Activated naive CD8-positive, alpha-beta T cell treated with anti-CD3 and anti-CD28 coated beads, Interleukin-2, amount 50 U/mL, for 16 hours (primary cell): ENCODE results near the gene UBE2G2.

Source experiments
- DNase-seq: peaks from one replicate; pipeline ENCODE4 v3.0.0-alpha.2; 2020; ENCODE audit warnings: low read depth, low spot score

Gene UBE2G2

DNA sequence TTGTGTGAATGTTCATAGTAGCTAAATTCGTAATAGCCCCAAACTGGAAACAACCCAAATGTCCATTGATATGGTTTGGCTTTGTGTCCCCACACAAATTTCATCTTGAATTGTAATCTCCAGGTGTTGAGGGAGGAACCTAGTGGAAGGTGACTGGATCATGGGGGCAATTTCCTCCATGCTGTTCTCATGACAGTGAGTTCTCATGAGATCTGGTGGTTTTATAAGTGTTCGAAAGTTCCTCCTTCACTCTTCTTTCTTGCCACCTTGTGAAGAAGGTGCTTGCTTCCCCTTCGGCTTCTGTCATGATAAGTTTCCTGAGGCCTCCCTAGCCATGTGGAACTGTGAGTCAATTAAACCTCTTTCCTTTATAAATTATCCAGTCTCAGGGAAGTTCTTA, 11.3 kb downstream of the UBE2G2 start:
- no peak for DNase-seq

DNA sequence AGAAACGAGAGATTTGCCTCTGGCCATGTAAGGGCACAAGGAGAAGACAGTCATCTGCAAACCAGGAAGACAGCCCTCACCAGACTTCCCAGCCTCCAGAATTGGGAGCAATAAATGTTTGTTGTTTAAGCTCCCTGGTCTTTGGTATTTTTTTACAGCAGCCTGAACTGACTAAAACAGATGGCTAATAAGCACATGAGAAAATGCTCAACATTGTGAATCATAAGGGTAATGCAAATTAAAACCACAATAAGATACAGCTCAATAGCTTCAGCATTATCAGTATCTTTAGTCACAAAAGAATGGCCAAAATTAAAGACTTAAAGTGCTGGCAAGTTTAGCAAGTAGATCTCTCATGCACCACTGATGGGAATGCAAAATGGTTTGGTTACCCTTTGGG, 11.7 kb downstream of the UBE2G2 start:
- DNase-seq: no peak

DNA sequence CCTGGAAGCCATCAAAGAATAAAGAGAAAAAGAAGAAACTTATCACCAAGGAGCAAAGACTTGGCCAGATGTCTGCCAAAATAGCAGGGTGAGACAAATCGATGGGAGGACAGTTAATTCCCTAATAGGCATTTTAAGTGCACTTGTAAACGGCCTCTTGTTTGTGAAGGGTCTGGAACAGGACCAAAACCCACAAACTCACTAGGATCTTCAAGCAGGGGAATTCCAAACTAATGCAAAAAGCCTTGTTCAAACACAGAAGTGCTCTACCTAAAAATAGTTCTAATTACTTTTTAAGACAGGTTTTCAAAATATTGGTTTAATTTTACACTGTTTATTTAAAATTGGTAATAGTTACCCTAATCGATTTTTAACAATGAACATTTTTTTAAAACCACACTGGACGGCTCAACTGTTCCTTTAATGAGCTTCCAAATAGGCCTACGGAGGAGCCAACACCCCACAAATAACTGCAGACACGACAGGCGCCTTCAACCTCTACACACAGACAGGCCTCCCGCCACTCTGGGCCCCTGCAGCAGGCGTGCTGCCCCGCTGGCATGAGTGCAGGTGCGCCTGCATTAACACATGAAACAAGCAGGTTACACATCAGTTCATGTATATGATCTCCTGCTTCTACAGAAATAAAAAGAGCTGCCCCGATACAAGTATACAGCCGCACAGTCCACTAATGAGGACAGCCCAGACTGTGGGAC, 15.8 kb downstream of the UBE2G2 start:
- DNase-seq: no peak

DNA sequence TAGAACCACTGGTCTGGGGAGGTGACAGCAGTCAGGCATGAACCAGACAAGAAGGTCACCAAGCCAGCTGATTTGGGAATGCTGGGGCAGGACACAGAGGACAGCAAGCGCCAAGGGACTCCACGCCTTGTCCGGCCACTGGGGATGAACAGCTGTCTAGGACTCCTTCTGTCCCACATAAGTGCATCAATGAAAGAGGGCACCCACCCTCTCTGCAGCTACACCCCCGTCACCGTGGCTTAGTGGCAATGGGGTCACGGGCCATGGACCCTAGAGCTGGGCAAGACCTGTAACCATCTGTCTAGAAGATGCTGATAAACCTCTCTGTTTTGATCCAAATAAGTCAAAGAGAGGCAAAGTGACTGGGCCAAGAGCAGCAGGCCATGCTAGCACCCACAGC, 16.8 kb downstream of the UBE2G2 start:
- DNase-seq: no peak

DNA sequence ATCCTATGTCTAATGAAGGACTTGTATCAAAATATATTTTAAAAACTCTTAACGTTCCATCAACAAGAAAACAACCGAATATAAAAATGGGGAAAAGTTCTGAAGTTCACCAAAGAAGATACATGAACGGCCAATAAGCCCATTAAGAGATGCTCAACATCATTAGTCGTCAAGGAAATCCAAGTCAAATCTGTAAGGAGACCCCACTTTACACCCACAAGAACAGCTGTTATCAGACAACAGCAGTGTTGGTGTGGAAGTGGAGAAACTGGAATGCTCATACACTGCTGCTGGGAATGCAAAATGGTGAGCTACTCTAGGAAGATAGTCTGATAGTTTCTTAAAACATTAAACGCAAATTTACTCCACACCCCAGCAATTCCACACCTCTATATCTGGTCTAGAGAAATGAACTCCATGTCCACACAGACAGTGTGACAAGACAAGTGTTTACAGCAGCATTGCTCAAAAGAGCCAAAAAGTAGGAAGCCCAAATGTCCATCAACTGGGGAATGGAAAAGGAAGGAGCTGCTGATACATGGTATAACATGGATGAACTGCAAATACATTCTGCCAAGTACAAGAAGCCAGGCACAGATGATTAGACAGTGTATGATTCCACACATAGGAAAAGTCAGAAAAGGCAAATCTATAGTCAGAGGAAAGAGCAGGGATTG, 18.5 kb downstream of the UBE2G2 start:
- no peak for DNase-seq

DNA sequence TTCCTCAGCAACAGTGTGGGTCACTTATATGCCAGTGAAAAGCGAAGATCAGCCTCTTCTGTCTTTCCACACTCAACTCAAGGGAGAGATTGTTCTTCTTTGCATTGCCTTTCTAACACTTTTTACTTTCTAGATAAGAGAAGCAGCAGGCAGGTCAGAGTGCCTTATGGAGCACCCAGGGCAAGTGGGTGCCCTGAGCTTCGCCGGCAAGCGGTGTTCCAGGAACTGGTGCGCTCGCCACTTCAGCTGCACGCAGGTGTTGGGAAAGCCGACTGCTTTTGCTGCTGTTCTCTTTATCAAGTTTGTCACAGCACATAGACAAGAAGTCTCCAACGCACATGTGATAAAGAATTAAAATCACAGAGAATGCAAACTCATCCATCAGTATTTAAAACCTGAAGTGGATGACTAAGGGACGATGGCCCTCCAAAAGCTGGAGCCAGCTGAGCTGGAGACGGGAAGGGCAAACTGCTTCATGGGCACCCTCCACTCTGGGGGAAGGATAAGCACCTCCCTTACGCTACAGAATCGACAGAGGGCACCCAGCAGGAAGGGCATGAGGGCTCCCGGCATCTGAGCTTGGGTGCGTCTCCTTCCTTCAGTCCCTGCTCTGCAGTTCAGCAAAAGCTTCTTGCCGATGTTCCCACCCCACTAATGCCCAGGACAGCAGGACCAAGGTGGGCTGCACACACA, 20.7 kb downstream of the UBE2G2 start:
- no peak for DNase-seq

DNA sequence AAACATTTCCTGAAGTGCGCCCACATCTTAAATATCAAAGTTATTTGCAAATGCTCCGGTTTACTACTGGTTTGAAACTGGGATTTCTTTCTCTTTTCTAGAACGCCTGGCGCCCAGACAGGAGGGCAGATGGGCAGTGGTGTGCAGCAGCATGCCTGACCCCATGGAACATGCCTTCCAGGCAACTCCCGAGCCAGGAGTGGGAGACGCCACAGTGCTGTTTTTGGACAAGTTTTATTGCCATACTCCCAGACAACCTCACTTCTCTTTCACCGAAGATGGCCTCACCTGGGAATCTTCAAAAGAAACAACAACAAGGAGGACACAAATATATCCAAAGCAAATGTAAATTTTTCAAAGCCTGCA, 21.5 kb downstream of the UBE2G2 start:
- DNase-seq: no peak

DNA sequence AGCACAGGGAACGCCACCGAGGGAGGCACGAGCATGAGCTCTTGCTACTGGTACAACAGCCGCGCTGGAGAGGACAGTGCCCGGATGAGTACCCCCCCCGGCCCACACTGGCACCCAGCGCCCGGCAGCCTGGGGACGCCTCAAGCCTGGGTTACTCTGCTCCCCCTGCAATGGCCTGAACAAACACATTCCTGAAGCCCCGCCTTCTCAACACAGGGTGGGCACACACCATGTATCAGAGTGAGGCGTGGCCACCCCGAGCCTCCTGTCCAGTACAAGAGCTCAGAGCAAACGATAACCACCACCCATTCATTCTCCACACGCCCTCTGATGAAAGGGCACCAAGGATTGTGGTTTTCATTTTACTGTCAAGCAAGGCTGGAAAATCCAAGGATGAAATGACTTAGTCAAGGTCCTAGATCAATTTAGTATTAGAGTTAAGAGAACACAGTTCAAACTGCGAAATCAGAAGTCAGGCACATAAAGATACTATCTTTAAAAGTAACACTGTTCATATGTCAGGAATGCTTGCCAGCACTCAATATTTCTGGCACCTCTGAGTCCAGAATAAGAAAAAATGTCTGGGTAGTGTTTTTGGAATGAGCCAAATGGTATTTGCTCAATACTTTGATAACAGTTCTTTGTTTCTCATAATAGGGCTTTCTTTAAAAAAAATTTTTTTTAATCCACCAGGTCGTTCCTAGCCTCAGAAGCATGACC, 22.0 kb downstream of the UBE2G2 start:
- no peak for DNase-seq

DNA sequence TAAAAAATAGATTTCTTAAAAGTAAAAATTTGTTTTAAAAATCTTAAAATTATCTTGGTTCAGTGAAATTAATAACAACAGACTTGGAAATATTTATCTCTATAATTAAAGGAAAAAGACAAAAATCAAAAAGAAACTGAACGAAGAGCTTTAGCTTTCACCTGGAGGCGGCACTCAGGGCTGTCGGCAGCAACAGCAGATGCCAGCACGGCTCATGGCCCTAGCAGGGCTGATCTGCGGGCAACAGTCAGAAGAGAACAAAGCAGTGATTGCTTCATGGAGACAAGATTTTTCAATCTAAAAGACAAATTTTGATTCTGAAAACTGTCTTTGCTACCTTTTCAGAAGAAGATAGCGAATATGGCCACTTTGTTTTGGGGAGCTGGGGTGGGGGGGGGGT, 22.6 kb downstream of the UBE2G2 start:
- no peak for DNase-seq

DNA sequence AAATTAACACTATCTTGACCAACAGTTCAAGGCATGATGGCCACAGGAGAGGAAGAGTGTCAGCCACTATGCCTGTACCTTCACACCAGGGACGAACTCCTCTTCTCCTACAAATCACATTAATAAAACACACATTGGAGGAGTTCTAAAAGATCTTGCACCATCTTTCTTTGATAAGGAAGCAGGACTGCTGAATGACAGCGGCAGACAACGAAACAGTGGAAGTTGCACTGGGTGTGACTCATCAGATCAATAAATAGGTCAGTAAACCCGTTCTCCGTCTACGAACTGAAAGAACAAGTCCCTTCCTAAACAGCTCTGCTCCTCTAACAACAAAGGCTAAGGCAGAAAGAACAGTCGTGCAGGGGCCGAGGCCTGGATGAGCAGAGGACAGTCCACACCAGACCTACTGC, 23.1 kb downstream of the UBE2G2 start:
- no peak for DNase-seq

DNA sequence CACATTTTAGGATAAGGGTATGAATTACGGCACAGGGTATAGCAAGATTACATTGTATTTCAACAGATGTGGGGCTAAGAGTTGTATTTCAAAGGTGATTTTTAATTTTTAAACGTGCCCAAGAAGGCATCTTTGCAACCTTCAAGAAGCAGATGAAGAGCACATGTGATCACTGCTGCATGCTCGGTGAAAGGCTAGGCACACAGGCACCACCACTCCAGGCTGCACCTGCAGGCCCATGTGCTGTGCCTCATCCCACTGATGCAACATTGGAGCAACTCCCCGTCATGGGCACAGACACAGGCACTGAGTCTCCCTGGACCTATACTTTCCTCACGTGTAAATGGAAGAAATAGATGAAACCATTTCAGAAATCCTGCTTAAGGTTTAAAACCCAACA, 23.5 kb downstream of the UBE2G2 start:
- no peak for DNase-seq

DNA sequence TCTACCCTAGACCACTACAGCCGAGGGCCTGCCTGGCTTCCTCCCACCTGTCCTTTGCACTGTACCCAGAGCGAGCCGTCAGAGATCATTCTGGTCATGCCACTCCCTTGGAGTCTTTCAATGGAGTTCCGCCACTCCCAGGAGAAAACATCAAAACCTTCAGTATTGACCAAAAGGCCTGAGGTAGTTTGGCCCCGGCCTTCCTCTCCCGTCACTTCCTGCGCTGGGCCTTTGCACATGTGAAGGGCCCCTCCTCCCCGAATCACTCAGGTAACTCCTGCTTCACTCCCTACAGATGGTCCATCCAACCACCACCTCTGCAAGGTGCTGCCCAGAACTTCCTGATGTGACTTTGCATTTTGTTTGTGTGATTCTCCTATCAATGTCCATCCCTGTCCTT, 26.6 kb downstream of the UBE2G2 start:
- DNase-seq: no peak

DNA sequence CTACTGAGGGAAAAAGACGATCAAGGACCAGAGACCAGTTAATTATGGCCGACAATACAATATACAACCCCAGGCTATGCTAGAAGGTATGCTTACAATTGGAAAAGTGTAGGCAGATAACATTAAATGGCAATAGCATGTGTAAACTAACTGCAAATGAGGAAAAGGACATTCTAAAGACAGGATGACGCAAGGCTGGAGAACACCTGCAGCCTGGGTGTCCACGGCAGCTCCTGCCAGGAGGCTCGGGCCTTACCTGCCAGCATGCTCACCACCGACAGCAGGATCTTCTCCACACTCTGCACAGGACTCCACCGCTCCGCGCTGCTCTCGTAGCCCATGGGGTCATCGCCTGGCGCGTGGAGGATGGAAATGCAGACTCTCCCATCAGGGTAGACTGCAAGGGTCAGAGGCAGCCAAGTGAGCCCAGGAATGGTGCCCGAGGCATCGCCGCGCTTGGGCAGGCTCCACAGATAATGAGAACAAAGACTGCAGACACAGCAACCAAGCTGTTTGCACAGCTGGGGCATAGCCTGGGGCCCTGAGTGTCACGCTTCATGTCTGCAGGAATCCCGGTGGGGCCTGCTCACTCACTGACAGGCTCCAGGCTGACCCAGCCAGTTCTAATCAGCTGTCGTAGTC, 28.2 kb downstream of the UBE2G2 start:
- DNase-seq: no peak

DNA sequence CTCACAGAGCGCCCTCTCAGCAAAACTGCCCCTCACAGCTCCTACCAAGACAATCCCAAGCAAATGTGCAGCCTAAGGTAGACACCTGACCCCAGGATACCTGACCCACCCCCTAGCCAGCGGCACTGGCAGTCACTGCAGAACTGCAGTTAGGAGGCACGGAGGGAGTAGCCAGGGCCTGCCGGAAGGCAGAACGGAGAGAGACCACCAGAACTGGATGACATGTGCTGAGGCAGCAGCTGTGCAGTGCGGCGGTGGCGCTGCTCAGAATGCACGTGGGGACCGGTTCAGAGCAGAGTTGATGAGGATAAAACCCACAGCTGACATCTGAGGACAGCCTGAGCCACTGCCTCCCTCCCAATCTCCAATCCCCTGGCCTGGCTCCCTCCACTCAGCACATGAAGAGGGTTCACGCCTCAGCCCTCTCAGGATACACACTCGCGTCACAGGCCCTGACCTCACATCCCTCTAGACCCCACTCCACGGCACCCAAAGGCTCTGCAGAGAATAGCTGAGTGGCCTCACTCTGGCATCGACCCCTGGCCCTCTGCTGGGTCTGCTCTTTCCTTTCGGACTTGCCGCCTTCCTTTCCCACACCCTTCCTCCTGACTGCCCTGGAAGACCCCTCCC, 29.6 kb downstream of the UBE2G2 start:
- no peak for DNase-seq

DNA sequence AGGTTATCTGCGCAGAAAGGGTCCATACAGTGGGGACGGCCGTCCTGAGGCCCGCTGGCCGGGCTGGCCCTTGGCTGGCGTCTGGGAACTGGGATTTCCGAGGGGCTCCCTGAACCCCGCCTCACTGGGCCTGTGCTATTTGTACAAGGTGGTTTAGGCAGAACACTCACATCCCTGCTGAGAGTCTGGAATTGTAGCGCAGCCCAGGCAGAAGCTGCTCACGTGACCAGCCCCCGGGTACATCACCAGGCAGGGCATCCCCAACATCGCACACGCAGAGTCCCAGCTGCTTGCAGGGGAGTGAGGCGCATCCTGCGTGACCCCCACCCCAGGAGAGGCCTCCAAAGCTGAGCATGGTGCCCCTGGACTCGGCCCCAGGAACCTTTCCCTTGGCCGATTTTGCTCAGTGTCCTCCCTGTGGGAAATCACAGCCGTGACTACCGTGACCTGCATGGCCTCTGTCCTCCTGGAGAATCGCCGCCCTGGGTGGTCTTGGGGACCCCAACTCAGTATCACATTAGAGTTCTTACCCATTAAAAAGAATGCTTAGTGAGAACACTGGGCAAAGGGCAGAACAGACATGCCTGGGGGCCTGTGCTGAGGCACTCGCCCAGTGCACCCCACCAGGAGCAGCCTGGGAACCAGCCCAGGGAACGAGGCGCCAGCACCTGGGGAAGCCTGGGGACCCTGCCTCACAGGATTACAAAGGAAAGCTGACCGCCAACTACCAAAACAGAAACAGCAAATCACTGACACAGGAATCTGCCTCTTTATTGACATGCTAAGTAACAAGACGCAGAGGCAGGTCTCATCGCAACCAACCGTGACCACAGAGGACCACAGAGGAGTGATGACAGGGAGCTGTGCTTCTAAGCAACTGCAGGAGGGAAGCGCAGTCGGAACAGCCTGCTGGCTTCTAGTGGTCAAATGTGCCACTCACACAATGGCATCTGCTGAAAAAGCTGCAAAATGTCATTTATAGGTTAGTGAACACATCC, 33.5 kb downstream of the UBE2G2 start:
- DNase-seq: no peak

DNA sequence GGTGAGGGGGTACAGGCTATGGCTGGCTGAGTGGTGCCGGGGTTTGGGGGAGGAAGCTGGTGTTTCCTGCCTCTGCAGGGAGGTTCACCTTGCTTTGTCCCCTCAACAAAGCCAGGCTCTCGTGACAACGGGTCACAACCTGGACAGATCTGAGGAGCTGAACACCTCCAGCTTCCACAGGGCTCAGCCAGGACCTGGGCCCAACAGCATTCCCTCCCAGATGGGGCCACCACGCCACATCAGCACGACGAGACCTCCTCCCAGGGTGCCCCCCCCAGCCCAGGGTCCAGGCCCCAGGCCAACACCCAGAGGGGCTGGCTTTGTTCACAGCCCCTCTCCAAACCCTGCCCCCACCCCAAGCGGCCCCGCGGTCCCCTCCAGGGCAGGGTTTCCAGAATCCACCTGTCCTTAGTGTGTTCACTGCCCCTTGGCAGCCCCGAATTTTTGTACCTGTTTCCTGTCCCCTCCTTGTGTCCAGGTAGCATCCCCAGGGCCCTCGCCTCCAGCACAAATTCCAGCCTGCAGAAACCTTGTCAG, 34.7 kb downstream of the UBE2G2 start:
- DNase-seq: no peak

DNA sequence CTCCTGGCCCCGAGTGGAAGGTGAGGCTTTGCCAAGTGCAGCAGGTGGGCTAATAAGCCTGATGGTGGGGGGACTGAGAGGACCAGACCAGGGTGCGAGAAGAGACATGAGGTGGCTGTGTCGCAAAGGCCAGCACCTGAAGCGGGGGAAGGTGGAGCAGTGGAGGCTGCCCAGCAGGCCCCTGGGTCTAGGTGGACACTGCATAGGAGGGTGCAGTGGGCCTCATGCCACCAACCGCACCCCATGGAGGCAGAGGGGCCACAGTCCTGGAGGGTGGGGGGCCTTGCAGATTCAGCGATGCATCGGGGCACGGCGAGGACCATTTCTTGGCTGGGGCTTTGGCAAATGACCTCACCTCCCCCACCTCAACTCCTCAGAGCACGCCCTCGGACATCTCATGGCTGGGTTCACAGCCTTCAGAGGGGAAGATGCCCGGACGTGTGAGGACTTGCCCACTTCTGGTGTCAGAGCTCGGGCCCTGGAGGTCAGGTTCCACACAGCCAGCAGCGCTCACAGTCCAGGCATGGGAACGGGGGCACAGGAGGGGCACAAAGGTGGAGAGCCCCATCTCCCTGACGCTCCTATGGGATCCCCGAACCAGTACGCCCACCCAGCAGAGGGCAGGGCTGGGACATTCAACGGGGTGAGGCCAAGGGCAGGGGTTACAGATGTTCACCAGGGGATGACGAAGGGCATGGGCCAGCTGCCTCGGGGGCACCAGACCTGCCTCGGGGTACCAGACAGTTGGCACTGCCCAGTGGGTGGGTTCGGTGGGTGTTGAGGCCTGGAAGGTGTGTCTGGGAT, 35.4 kb downstream of the UBE2G2 start:
- no peak for DNase-seq

DNA sequence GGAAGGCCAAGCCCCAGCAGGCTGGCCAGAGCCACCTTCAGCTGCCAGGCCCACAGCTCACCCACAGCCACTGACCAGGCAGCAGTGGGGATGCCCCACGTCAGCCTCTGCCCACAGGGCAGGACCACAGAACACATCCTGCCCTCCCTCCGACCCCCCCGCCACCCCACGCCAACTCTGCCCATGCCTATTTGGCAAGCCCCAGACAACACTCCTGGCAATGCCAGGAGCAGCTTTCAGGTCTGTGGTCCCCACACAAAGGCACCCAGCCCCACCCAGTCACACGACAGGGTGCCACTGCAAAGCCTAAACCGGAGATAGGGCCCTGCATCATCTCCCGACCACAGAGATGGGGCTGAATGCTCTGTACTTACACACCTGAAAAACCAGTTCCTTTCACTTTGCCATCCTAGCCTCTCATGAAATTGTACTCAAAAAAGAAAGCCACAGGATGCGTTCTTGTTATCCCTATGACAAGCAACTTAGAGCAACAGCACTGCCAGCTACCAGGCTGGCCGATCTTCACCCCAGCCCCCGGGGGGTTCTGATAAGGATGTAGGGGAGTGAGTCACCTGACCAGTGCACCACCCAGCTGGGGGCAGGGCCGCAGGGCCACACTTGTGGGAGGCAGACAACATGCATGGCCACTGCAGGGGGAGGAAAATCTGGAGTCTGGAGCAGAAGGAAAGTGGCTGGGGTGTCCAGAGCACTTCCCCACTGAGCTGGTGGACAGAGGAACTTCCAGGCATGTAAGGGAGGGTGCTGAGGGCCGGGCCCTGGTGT, 36.2 kb downstream of the UBE2G2 start:
- DNase-seq: no peak
